Central memory CD8-positive, alpha-beta T cell (primary cell): Measurements from ENCODE around the gene FUT8.

Experiments
- ATAC-seq: fragments of 150-1000 bp; cut with Tn5 transposase; replicated peaks from 2 replicates; pipeline ENCODE4 v1.10.0; 2022; ENCODE audit warnings: mild to moderate bottlenecking, moderate FRiP score, moderate number of reproducible peaks; ENCODE audit not compliant: poor library complexity, severe bottlenecking; ENCODE audit errors: extremely low read depth
- DNase-seq, 2 donors: peaks; one replicate each; pipeline ENCODE4 v3.0.0; 2021; ENCODE audit warnings: low spot score in 2 of 2
- H3K27ac Mint-ChIP-seq: one replicate; pipeline ENCODE4 v1.8.0; 2022; ENCODE audit warnings: low read depth, mild to moderate bottlenecking, moderate library complexity, mixed read lengths
- H3K27me3 Mint-ChIP-seq: one replicate; pipeline ENCODE4 v1.8.0; 2022; ENCODE audit warnings: mixed read lengths
- H3K36me3 Mint-ChIP-seq: one replicate; pipeline ENCODE4 v1.8.0; 2022; ENCODE audit warnings: mild to moderate bottlenecking, moderate library complexity, mixed read lengths; ENCODE audit not compliant: insufficient read depth
- H3K4me1 Mint-ChIP-seq: one replicate; pipeline ENCODE4 v1.8.0; 2022; ENCODE audit warnings: mixed read lengths
- H3K4me3 Mint-ChIP-seq: one replicate; pipeline ENCODE4 v1.8.0; 2022; ENCODE audit warnings: mild to moderate bottlenecking, moderate library complexity, mixed read lengths
- H3K9me3 Mint-ChIP-seq: one replicate; pipeline ENCODE4 v1.8.0; 2022; ENCODE audit warnings: mixed read lengths

The FUT8 gene

GRCh38 chr14:65791191-65791981, 378.9 kb downstream of the FUT8 start:
- Mint-ChIP-seq H3K4me1 (no peaks in the 10 kb centered on the region), H3K27ac (no peak overlapping the region), H3K9me3 (no peaks in the 10 kb centered on the region), H3K36me3 (no peaks in the 10 kb centered on the region), H3K27me3 (peaks cover 12% of the 10 kb centered on the region), H3K4me3 (no peak overlapping the region)
- DNase-seq (peak in 1 of 2 donors; percentile 30), ATAC-seq (peak; percentile 93)

GRCh38 chr14:65792208-65792905, 379.8 kb downstream of the FUT8 start:
- Mint-ChIP-seq H3K36me3 (no peaks in the 10 kb centered on the region), H3K27ac (no peak overlapping the region), H3K4me1 (no peaks in the 10 kb centered on the region), H3K27me3 (peaks cover 10% of the 10 kb centered on the region), H3K4me3 (no peak overlapping the region), H3K9me3 (no peaks in the 10 kb centered on the region)
- no peak for ATAC-seq
- no peak for DNase-seq
